PC-9 (cell line): Measurements from ENCODE around the gene IKBKG.

Source experiments
- CTCF ChIP-seq: fragments of 200-600 bp; sonication (generic); conservative IDR thresholded peaks from 2 replicates; pipeline ENCODE4 v1.6.1; 2017; ENCODE audit warnings: mixed run types, antibody characterized with exemption, mild to moderate bottlenecking, moderate library complexity
- EZH2 ChIP-seq: fragments of 200-600 bp; sonication (generic); IDR thresholded peaks from 2 replicates; pipeline ENCODE4 v1.8.0; 2017; ENCODE audit warnings: antibody characterized with exemption, low read depth

GRCh38 chrX:154603438-154604430 is 56.3 kb downstream of the IKBKG start:
- no peak for TF ChIP-seq CTCF
- TF ChIP-seq EZH2, result no peak
